Measurements from ENCODE around the gene HRH1. TPM values are rescaled to one million over a fixed set of nuclear protein-coding genes. Genes with fewer than 3 reads are reported as not detected.

The HRH1 gene
- total RNA-seq, 2 donors from 2014 or later: 0.50 to 5.9 TPM

- Histone ChIP-seq H3K4me3 (no peak overlapping the region), H3K4me1 (replicated peaks) (no peaks in the 10 kb centered on the region), H3K27me3 (replicated peaks; ENCODE audit: insufficient read depth) (no peaks in the 10 kb centered on the region), H3K9me3 (no peaks in the 10 kb centered on the region), H3K27ac (no peak overlapping the region), H3K36me3 (no peaks in the 10 kb centered on the region)
- no peak for TF ChIP-seq POLR2AphosphoS5 (IDR thresholded peaks at IDR 0.05)
- no peak for TF ChIP-seq CTCF (IDR thresholded peaks at IDR 0.05)
- TF ChIP-seq POLR2A (IDR thresholded peaks at IDR 0.05): no peak
- intact Hi-C loops (cut with DNase I): no loop called here
- DNase-seq (ENCODE audit: low spot score): no peak
- WGBS: 90% methylated on average over 3 of the region's 3 CpGs
Measured at GRCh38 chr3:11185144-11185543, 30.9 kb downstream of the HRH1 start.

- Histone ChIP-seq H3K27me3 (replicated peaks; ENCODE audit: insufficient read depth) (no peaks in the 10 kb centered on the region), H3K4me3 (no peak overlapping the region), H3K36me3 (no peaks in the 10 kb centered on the region), H3K9me3 (no peaks in the 10 kb centered on the region), H3K4me1 (replicated peaks) (no peaks in the 10 kb centered on the region), H3K27ac (no peak overlapping the region)
- intact Hi-C loops (cut with DNase I): no loop called here
- 31% methylated on average over 13 of the region's 13 CpGs for WGBS
- peak; percentile 91 for DNase-seq (ENCODE audit: low spot score)
- TF ChIP-seq POLR2AphosphoS5 (IDR thresholded peaks at IDR 0.05) (peak; percentile 88), POLR2A (IDR thresholded peaks at IDR 0.05) (no peak), CTCF (IDR thresholded peaks at IDR 0.05) (peak in 1 of 4 experiments; percentile 16)
Measured at GRCh38 chr3:11185564-11186317, 31.4 kb downstream of the HRH1 start.

- DNase-seq (ENCODE audit: low spot score): no peak
- 63% methylated on average over 1 of the region's 1 CpG for whole genome bisulfite sequencing
- H3K4me3 ChIP-seq: no peak overlapping the region
Measured at GRCh38 chr3:11186318-11186692, 32.0 kb downstream of the HRH1 start.

GRCh38 chr3:11186771-11187191, 32.5 kb downstream of the HRH1 start:
- no peak for DNase-seq (ENCODE audit: low spot score)
- Histone ChIP-seq H3K36me3 (no peaks in the 10 kb centered on the region), H3K4me1 (replicated peaks) (no peaks in the 10 kb centered on the region), H3K9me3 (no peaks in the 10 kb centered on the region), H3K4me3 (no peak overlapping the region), H3K27ac (no peak overlapping the region), H3K27me3 (replicated peaks; ENCODE audit: insufficient read depth) (no peaks in the 10 kb centered on the region)
- intact Hi-C loops (cut with DNase I): no loop called here
- TF ChIP-seq POLR2A (IDR thresholded peaks at IDR 0.05) (no peak), CTCF (IDR thresholded peaks at IDR 0.05) (no peak), POLR2AphosphoS5 (IDR thresholded peaks at IDR 0.05) (no peak)
- 44% methylated on average over 2 of the region's 2 CpGs for WGBS

More at GRCh38 chr3:11186318-11186692, 32.0 kb downstream of the HRH1 start:
- H3K27me3 ChIP-seq (replicated peaks; ENCODE audit: insufficient read depth): no peaks in the 10 kb centered on the region
- no peak overlapping the region for H3K27ac ChIP-seq
- H3K36me3 ChIP-seq: no peaks in the 10 kb centered on the region
- no peaks in the 10 kb centered on the region for H3K9me3 ChIP-seq
- intact Hi-C loops (cut with DNase I): no loop called here
- TF ChIP-seq POLR2A (IDR thresholded peaks at IDR 0.05) (no peak), POLR2AphosphoS5 (IDR thresholded peaks at IDR 0.05) (no peak), CTCF (IDR thresholded peaks at IDR 0.05) (no peak)
- no peaks in the 10 kb centered on the region for H3K4me1 ChIP-seq (replicated peaks)

GRCh38 chr3:11187681-11188080, 33.4 kb downstream of the HRH1 start:
- H3K27ac ChIP-seq: no peak overlapping the region
- TF ChIP-seq POLR2AphosphoS5 (IDR thresholded peaks at IDR 0.05) (no peak), CTCF (IDR thresholded peaks at IDR 0.05) (no peak)

More at GRCh38 chr3:11187681-11188080, 33.4 kb downstream of the HRH1 start:
- H3K9me3 ChIP-seq: no peaks in the 10 kb centered on the region
- WGBS: 68% methylated on average over 3 of the region's 3 CpGs
- intact Hi-C loops (cut with DNase I): no loop called here
- H3K4me1 ChIP-seq (replicated peaks): no peaks in the 10 kb centered on the region
- H3K4me3 ChIP-seq: no peak overlapping the region
- H3K27me3 ChIP-seq (replicated peaks; ENCODE audit: insufficient read depth): no peaks in the 10 kb centered on the region
- DNase-seq (ENCODE audit: low spot score): no peak
- no peaks in the 10 kb centered on the region for H3K36me3 ChIP-seq

Measured in prostate gland (tissue), 2 donors.